ENCODE results near the gene UQCC3.

GRCh38 chr11:62712861-62713260, 41.4 kb downstream of the UQCC3 start:
- TF ChIP-seq CTCF (IDR thresholded peaks at IDR 0.05) (no peak), POLR2A (IDR thresholded peaks at IDR 0.05) (no peak), POLR2AphosphoS5 (IDR thresholded peaks at IDR 0.05) (no peak)

Measured in breast epithelium (tissue), 3 donors.